ENCODE results near the gene WWOX. TPM values are rescaled to one million over a fixed set of nuclear protein-coding genes. Genes with fewer than 3 reads are reported as not detected.

Gene WWOX
- total RNA-seq, 4 donors from 2014 or later = 135 to 209 (median 159) TPM

DNA sequence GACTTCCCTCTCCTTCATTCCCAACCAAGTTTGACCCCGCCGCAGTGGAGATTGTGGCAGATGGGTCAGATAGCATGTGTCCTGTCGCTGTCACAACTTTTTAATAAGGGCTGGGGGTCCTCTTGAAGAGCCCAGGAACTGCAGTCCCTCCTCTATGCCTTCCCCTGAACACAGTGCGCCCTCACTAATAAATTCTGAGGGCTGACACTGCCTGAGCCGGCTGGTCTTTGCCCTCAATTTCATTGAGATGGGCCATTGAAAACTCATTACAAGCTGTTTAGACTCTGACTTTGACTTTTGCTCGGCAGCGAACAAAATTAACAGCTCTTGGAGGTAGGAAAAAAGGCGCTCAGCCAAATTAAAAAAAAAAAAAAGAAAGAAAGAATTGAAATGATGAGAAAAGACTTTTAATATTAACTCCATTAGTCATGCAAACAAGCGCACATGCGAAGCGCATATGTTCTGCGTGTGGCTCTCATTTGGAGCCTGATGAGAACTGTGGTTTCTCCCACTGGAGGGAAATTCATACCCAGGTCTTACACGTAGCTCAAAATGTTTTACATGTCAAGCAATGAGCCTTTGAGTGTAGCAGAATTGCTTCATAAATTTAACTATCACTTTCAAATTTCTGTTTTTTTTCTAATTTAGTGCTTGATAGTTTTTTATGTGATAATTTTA lies 704.7 kb downstream of the WWOX start:
- Histone ChIP-seq H3K36me3 (no peaks in the 10 kb centered on the region), H3K27me3 (no peaks in the 10 kb centered on the region), H3K9me3 (no peaks in the 10 kb centered on the region), H3K4me3 (replicated peaks in 1 of 3) (no peak overlapping the region), H3K4me1 (peaks cover 0 to 4% of the 10 kb centered on the region in 2 donors), H3K27ac (no peak overlapping the region)
- intact Hi-C loops (cut with DNase I) = no loop called here
- DNase-seq = no peak
- TF ChIP-seq POLR2A (IDR thresholded peaks at IDR 0.05) (no peak), CTCF (IDR thresholded peaks at IDR 0.05) (no peak)
- WGBS, 2 donors = 96 to 97% methylated on average over 13 of the region's 13 CpGs

DNA sequence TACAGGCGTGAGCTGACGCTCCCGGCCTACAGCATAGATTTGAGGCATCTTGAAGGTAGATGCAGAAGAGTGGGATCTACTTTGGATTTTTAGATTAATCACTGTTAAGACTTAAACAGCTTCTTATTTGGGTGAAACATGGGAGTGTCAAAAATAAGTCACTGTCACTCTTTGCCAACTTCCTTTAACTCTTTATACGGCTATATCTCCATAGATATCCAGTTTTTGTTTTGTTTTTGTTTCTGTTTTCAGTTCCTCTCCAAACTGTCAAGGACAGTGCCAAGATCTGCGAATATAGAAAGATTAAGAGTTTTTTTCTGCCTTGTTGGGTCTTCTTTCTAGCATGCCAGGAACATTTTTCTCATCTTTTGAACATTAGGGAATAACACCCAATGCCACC lies 706.1 kb downstream of the WWOX start:
- DNase-seq = no peak
- no peak overlapping the region for H3K27ac ChIP-seq
- no peaks in the 10 kb centered on the region for H3K9me3 ChIP-seq
- no peaks in the 10 kb centered on the region for H3K36me3 ChIP-seq
- TF ChIP-seq POLR2A (IDR thresholded peaks at IDR 0.05) = no peak
- TF ChIP-seq CTCF (IDR thresholded peaks at IDR 0.05) = no peak
- H3K27me3 ChIP-seq = no peaks in the 10 kb centered on the region
- peaks cover 0 to 4% of the 10 kb centered on the region in 2 donors for H3K4me1 ChIP-seq
- intact Hi-C loops (cut with DNase I) = no loop called here
- WGBS, 2 donors = 88% methylated on average over 5 of the region's 5 CpGs
- H3K4me3 ChIP-seq (replicated peaks in 1 of 3) = no peak overlapping the region

GRCh38 chr16:78811247-78811646 lies 711.8 kb downstream of the WWOX start:
- TF ChIP-seq POLR2A (IDR thresholded peaks at IDR 0.05) = no peak
- no peak for TF ChIP-seq CTCF (IDR thresholded peaks at IDR 0.05)
- Histone ChIP-seq H3K36me3 (no peaks in the 10 kb centered on the region), H3K4me1 (peaks cover 6 to 10% of the 10 kb centered on the region in 2 donors), H3K4me3 (replicated peaks in 1 of 3) (no peak overlapping the region), H3K27ac (no peak overlapping the region), H3K27me3 (no peaks in the 10 kb centered on the region), H3K9me3 (no peaks in the 10 kb centered on the region)
- intact Hi-C loops (cut with DNase I) = no loop called here
- no peak for DNase-seq
- WGBS, 2 donors = 84 to 95% methylated on average over 2 of the region's 2 CpGs

- Histone ChIP-seq H3K9me3 (no peaks in the 10 kb centered on the region), H3K27ac (no peak overlapping the region), H3K4me3 (replicated peaks in 1 of 3) (no peak overlapping the region), H3K4me1 (peaks cover 18 to 23% of the 10 kb centered on the region in 2 donors), H3K36me3 (no peaks in the 10 kb centered on the region), H3K27me3 (no peaks in the 10 kb centered on the region)
- no peak for DNase-seq
- WGBS, 2 donors = 97 to 99% methylated on average over 6 of the region's 6 CpGs
- TF ChIP-seq CTCF (IDR thresholded peaks at IDR 0.05) = no peak
- TF ChIP-seq POLR2A (IDR thresholded peaks at IDR 0.05) = no peak
- intact Hi-C loops (cut with DNase I) = no loop called here
Observed at GRCh38 chr16:78812582-78812981, 713.1 kb downstream of the WWOX start.

- intact Hi-C loops (cut with DNase I) = no loop called here
Observed at GRCh38 chr16:78813661-78814311, 714.3 kb downstream of the WWOX start.

More at GRCh38 chr16:78813661-78814311, 714.3 kb downstream of the WWOX start:
- Histone ChIP-seq H3K36me3 (no peaks in the 10 kb centered on the region), H3K4me3 (replicated peaks in 1 of 3) (no peak overlapping the region), H3K4me1 (peaks cover 25 to 31% of the 10 kb centered on the region in 2 donors), H3K9me3 (no peaks in the 10 kb centered on the region), H3K27ac (no peak overlapping the region), H3K27me3 (no peaks in the 10 kb centered on the region)
- TF ChIP-seq POLR2A (IDR thresholded peaks at IDR 0.05) = no peak
- no peak for TF ChIP-seq CTCF (IDR thresholded peaks at IDR 0.05)
- 85 to 89% methylated on average over 10 of the region's 10 CpGs for WGBS, 2 donors
- DNase-seq = no peak

Measured in thyroid gland (tissue), 4 donors.